ENCODE results near the gene NDUFB11.

Gene NDUFB11

GRCh38 chrX:47174846-47175587 is 30.5 kb upstream of the NDUFB11 start:
- DNase-seq = no peak

- no peak for DNase-seq
Observed at GRCh38 chrX:47174376-47174775, 29.9 kb upstream of the NDUFB11 start.

DNA sequence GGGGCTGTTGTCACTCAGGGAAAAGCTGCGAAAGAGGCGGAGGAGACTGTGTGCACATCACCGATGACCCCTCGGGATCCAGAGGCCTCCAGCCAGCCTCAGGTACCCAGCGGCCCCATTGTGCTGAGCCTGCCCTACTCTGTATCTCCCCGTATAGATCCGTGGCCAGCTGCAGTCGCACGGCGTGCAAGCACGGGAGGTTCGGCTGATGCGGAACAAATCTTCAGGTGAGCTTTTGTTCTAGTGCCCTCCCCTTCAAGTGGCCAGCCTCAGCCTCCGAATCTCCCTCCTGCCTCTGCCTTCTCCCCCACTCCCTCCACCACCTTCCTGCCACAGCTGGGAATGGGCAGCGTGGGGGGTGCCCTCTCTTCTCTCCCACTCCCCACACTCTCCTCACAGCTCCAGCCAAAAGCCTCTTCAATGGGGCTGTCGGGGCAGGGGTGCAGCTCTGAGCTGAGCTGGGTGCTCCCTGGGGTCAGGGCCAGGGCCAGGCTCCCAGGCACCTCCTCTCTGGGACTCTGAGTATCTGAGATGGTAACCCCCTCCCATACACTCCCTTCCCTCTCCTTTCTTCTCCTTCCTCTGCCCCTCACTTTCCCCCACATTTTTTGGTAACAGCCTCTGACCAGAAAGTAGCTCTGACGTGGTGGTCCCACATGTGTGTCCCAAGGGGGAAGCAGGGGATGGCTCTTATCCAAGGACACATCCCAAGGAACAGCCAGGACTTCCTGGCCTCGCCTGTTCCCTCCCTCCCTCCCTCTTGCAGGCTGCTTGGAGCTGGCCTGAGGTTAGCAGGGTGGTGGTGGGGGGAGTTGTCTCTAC is 28.7 kb upstream of the NDUFB11 start:
- no peak for DNase-seq

DNA sequence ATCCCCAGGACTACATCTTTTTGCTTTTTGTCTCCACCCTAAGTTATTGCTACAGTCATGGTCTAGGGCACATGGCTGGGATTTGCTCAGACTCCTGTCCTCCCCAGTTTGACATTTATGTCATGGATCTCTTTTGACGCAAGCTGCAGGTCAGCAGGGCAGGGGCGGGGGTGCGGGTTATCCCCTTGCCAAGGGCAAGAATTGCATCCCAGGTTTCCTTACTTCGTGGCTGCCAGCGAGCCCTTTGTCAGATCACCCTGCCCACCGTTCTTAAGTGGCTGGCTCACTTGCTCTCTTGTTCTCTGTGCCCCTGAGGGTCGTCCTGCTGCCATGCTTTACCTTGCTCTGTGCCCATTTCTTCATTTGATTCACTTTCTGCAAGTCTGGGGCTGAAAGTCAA is 28.0 kb upstream of the NDUFB11 start:
- DNase-seq = no peak

DNA sequence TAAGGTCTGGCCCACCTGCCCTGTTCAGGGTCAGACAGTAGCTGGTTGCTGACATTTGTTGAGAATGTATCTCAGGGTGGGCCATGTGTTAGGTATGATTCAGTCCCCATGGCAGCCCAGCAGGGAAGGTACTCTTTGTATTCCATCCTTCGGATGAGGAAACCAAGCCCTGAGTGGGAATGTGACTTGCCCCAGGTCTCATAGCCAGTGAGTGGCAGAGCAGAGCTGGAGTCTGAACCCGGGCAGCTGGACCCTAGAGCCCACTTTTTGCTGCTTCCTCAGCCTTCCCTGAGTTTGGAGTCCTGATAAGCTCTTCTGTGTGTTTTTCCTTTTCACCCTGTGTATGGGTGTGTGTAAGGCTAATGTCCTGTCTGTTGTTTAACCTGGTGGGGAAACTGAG is 27.5 kb upstream of the NDUFB11 start:
- no peak for DNase-seq

DNA sequence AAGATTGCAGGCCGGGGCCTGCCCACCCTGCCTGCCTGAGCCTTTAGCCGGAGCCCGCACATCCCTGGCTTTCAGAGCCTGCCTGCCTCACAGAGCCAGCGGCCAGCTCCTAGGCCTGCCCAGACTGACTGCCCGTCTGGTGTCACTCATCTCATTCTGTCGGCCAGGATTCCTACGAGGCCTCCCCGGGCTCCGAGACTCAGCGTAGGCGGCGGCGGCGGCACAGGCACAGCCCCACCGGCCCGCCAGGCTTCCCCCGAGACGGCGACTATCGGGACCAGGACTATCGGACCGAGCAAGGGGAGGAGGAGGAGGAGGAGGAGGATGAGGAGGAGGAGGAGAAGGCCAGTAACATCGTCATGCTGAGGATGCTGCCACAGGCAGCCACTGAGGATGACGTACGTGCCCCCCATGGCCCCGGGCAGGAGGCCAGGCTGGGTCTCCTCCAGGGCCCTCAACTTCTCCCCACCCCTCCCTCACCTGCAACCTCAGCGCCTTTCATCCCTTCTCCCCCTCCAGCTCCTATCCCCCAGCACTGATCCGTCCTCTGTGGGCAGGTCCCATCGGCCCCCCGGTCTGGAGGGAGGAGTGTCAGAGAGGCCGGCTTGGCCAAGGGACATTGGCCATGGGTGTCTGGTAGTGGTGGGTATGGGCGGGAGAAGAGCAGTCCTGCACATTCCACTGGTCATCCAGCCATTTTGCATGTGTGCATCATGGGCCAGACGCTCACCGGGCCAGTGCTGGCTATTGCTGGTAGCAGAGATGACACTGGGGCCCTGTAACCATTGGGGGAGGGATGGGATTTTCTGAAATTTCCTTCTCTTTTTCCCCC is 26.6 kb upstream of the NDUFB11 start:
- DNase-seq = no peak

GRCh38 chrX:47169726-47170515 is 25.4 kb upstream of the NDUFB11 start:
- DNase-seq = no peak

DNA sequence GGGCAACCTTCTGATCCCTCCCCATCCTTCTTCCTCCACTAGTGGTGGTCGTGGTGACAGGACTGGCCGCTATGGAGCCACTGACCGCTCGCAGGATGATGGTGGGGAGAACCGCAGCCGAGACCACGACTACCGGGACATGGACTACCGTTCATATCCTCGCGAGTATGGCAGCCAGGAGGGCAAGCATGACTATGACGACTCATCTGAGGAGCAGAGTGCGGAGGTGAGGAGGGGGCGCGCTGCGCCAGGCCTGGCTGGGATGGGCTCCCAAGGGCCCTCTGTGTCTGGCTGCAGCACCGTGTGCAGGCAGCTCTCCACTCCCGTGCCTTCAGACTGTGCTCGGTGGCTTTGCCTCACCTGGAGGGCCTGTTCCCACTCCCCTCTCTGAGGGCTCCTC is 24.8 kb upstream of the NDUFB11 start:
- DNase-seq = no peak

DNA sequence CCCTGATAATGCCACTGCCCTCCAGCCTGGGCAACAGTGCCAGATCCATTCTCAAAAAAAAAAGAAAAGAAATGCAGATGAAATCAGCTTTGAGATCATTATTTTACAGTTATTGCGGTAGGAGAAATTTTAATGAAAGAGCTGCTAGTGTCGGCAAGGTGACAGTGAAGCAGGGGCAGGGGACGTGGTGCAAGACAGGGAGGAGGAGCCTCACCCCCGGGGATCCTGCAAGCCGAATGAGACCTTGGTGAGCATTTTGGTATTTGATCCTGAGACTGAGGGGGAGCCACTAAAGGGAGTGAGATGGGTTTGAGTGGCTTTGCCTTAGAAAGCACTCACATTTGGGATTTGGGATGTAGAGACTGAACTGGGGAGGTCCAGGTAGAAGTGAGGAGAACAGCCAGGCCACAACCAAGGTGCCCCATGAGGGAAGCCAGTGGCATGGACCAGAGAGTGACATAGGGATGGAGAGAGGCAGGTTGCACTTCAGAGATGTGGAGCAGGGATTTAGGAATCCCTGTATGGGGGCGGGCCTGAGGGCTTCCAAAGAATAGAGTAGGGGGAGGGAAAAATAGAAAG is 24.1 kb upstream of the NDUFB11 start:
- DNase-seq = no peak

GRCh38 chrX:47166126-47166525 is 21.6 kb upstream of the NDUFB11 start:
- DNase-seq = no peak

- DNase-seq = no peak
Observed at GRCh38 chrX:47164420-47164819, 19.9 kb upstream of the NDUFB11 start.

DNA sequence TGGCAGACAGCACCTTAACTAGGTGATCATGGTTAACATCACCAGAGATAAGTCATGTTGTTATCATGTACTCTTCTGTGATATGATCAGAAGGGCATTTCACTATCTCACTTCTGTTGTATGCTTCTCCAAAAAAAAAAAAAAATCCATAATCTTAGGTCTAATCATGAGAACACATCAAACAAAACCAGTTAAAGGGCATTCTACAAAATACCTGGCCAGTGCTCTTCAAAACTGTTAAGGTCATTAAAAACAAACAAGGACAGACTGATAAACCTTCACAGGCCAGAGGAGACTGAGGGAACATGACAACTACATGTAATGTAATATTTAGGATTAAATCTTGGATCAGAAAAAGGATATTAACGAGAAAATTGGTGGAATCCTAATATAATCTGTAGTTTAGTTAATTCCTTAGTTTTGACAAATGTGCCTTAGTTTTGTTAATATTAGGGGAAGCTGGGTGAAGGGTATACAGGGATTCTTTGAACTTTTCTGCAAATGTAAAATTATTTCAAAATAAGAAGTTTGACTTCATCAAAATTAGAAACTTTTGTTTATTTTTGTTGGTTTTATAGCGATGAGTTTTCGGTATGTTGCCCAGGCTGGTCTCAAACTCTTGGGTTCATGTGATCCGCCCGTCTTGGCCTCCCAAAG is 18.6 kb upstream of the NDUFB11 start:
- DNase-seq = no peak

- DNase-seq = no peak
Observed at GRCh38 chrX:47160781-47161180, 16.3 kb upstream of the NDUFB11 start.

GRCh38 chrX:47158781-47159180 is 14.3 kb upstream of the NDUFB11 start:
- no peak for DNase-seq

- DNase-seq = no peak
Observed at GRCh38 chrX:47158131-47158530, 13.6 kb upstream of the NDUFB11 start.

GRCh38 chrX:47156611-47157520 is 12.4 kb upstream of the NDUFB11 start:
- no peak for DNase-seq

- no peak for DNase-seq
Observed at GRCh38 chrX:47151435-47151834, 6.9 kb upstream of the NDUFB11 start.

DNA sequence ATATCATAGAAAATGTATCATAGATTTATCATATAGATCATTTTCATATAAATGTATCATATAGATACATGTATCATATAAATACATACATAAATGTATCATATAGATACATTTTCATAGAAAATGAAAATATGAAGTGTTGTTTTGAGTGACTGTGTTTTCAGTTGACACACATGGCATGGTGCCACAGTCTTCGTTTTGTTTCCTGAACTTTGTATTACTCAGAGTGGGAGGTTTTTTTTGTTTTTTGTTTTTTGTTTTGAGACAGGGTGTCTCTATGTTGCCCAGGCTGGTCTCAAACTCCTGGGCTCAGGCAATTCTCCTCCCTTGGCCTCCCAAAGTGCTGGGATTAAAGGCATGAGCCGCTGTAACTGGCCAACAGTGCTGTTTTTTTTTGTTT is 4.4 kb upstream of the NDUFB11 start:
- no peak for DNase-seq

DNA sequence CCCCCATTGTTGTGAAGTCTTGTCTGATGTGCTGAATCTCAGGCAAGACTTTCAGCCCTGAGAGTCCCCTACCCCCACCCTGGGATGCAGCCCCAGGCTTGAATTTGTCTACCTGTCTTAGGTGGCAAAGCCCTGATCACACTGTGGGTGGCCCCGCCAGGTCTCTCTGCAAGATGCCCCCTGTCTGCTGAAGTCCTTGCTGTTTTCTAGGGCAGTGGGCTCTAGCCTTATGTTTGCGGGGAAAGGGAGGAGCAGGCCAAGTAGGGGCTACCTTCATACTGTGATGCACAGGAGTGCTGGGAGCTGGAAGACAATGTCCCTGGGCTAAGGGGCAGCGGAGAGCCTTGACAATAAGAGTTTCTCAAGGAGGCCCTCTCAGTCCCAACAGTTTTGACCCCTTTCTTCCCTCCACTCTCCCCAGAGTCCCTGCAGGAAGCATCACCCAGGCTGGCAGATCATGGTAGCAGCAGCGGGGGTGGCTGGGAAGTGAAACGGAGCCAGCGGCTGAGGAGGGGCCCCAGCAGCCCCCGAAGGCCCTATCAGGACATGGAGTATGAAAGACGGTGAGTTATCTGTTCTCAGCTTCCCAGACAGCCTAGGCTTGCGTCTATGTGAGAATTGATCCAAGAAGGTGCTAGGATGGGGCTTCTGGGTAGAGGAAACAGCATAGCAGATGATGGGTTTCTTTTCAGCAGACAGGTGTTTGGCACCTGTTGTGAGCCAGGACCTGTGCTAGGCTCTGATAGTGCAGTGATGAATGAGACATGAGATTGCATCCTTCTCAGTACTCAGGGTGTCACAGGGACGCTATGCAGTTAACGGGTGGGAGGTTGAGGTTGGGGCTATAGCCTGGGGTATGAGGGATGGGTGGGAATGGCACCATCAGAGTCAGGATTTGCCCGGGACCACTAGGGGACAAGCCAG is 2.7 kb upstream of the NDUFB11 start:
- no peak for DNase-seq

Measured in NCI-H2081 (cell line).